Fibroblast of skin of back (primary cell): ENCODE data around the gene TMCO2.

ENCODE experiments used
- DNase-seq: peaks from one replicate; pipeline ENCODE4 v3.0.0-alpha.2; 2013

TMCO2 gene

GRCh38 chr1:40257688-40258444 lies 10.1 kb downstream of the TMCO2 start, which contains the start of gene ZMPSTE24:
ZMPSTE24 (plus strand) TSS chr1:40258236; CDS start chr1:40258272, 36 bp downstream.
- peak; percentile 99 for DNase-seq

- DNase-seq: peak; percentile 12
Observed at GRCh38 chr1:40258445-40258769, 10.7 kb downstream of the TMCO2 start.

- no peak for DNase-seq
Observed at GRCh38 chr1:40264354-40264781, 16.6 kb downstream of the TMCO2 start.

GRCh38 chr1:40265298-40265697 lies 17.6 kb downstream of the TMCO2 start:
- no peak for DNase-seq

GRCh38 chr1:40265919-40266318 lies 18.2 kb downstream of the TMCO2 start:
- no peak for DNase-seq

GRCh38 chr1:40266786-40267535 lies 19.2 kb downstream of the TMCO2 start:
- DNase-seq: no peak

- DNase-seq: peak; percentile 87
Observed at GRCh38 chr1:40267767-40268187, 20.0 kb downstream of the TMCO2 start.

GRCh38 chr1:40268211-40268610 lies 20.5 kb downstream of the TMCO2 start:
- DNase-seq: no peak

- peak; percentile 20 for DNase-seq
Observed at GRCh38 chr1:40270152-40270834, 22.6 kb downstream of the TMCO2 start.

GRCh38 chr1:40272653-40273213 lies 25.0 kb downstream of the TMCO2 start:
- DNase-seq: no peak

- no peak for DNase-seq
Observed at GRCh38 chr1:40273547-40274166, 25.9 kb downstream of the TMCO2 start.

- DNase-seq: no peak
Observed at GRCh38 chr1:40274331-40274730, 26.6 kb downstream of the TMCO2 start.

- no peak for DNase-seq
Observed at GRCh38 chr1:40276122-40276521, 28.4 kb downstream of the TMCO2 start.

GRCh38 chr1:40281853-40282252 lies 34.1 kb downstream of the TMCO2 start:
- DNase-seq: no peak

- DNase-seq: no peak
Observed at GRCh38 chr1:40291293-40291692, 43.6 kb downstream of the TMCO2 start.

GRCh38 chr1:40299366-40300248 lies 51.9 kb downstream of the TMCO2 start:
- peak; percentile 27 for DNase-seq

- no peak for DNase-seq
Observed at GRCh38 chr1:40300249-40300567, 52.5 kb downstream of the TMCO2 start.

- no peak for DNase-seq
Observed at GRCh38 chr1:40300651-40301050, 52.9 kb downstream of the TMCO2 start.

- no peak for DNase-seq
Observed at GRCh38 chr1:40301066-40301465, 53.3 kb downstream of the TMCO2 start.
